Dermis lymphatic vessel endothelial cell (primary cell): ENCODE data around the gene PLXNB2. TPM values are rescaled to one million over a fixed set of nuclear protein-coding genes. Genes with fewer than 3 reads are reported as not detected.

ENCODE experiments used
- total RNA-seq: library from RNA; depleted of rRNA; stranded (reverse); fragments of >200 nt; gene quantifications from 2 replicates; pipeline ENCODE4 v1.2.1, GENCODE V29; 2014

The PLXNB2 gene, protein sequence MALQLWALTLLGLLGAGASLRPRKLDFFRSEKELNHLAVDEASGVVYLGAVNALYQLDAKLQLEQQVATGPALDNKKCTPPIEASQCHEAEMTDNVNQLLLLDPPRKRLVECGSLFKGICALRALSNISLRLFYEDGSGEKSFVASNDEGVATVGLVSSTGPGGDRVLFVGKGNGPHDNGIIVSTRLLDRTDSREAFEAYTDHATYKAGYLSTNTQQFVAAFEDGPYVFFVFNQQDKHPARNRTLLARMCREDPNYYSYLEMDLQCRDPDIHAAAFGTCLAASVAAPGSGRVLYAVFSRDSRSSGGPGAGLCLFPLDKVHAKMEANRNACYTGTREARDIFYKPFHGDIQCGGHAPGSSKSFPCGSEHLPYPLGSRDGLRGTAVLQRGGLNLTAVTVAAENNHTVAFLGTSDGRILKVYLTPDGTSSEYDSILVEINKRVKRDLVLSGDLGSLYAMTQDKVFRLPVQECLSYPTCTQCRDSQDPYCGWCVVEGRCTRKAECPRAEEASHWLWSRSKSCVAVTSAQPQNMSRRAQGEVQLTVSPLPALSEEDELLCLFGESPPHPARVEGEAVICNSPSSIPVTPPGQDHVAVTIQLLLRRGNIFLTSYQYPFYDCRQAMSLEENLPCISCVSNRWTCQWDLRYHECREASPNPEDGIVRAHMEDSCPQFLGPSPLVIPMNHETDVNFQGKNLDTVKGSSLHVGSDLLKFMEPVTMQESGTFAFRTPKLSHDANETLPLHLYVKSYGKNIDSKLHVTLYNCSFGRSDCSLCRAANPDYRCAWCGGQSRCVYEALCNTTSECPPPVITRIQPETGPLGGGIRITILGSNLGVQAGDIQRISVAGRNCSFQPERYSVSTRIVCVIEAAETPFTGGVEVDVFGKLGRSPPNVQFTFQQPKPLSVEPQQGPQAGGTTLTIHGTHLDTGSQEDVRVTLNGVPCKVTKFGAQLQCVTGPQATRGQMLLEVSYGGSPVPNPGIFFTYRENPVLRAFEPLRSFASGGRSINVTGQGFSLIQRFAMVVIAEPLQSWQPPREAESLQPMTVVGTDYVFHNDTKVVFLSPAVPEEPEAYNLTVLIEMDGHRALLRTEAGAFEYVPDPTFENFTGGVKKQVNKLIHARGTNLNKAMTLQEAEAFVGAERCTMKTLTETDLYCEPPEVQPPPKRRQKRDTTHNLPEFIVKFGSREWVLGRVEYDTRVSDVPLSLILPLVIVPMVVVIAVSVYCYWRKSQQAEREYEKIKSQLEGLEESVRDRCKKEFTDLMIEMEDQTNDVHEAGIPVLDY (N-terminal part only)
- 53.4 and 59.0 TPM in 2 replicates for total RNA-seq

DNA sequence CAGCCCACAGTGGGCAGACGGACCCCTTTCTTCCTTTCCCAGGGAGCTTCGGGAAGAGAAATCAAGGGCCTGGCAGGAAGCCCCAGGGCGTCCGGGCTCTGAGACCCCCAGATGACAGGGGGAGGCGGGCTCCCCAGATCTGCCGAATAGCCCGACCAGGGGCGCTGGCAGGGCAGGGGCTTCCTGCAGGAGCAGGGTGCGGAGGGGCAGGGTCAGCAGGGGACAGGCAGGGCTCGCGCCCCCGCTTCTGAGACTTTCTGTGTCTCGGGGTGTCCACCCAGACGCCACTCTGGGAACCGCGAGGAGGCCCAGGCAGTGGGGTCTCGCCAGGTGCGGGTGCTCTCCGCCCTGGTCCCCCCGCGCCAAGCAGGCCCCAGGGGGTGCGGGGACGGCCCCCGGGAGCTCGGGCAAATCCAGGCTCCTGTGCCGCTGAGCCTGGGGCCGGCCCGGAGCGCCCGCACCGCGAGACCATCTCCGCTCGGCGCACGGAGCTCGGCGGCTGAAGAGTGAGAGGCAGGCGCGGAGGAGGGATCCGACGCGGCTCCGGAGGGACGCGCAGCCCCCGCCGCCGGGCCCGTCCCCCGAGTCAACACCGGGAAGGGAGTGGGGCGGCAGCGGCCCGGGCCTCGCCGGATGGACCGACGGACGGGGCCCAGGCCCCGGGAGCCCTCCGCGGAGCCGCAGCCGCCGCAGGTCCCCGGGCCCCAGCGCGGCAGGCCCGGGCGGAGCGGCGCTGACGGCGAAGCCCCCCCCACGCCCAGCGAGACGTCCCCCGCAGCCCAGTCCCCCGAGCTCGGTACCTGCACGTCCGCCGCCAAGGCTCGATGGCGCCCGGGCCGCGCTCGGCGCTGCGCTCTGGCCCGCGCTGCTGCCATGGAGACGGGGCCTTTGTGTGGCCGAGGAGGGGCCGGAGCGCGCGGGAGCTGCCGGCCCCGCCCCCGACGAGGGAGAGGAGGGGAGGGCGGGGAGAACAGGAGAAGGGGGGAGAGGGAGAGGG lies at the start of gene PLXNB2:
PLXNB2 (minus strand) TSS at position 894 of the 997 bp plus-strand sequence. CDS start 17,062 bp downstream, outside the sequence.

GRCh38 chr22:50342651-50343540 lies 35.5 kb upstream of the PLXNB2 start, which contains the start of gene PPP6R2:
Gene PPP6R2 (plus strand): TSS chr22:50343327. CDS start chr22:50393909, 50,582 bp downstream.

DNA sequence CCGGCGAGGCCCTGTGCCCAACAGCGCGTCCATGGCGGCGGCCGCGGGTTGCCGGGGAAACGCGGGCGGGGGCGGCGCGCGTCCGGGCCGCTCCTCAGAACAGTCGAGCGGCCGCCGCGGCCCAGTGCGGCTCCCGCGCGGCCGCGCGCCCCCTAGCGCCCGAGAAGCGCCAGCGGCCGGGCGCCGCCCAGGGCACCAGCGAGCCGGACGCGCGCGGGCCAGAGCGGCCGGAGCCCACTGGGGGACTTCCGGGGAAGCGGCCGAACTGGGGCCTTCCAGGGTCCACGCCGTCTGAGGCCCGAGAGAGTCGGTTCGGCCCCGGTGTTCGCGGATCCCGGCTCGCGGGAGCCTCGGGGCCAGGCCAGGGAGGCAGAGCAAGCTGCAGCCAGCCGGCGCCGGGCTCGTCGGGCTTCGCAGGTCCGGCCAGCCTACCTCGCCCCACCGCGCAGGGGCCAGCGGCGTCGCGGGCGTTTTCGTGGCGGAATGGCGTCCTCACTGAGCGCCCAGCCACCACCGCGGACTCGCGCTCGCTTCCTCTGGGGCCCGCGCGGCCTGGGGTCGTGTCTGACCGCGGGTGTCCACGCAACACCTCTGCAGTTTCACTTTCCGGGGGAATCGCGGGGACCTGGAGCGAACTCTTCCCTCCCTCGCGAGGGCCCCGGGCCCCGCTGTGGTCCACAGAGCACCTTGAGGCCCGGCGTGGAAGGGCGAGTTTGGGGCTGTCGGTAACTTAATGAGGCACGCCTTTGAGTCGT lies 19.7 kb upstream of the PLXNB2 start, which contains the start of gene DENND6B:
DENND6B (minus strand) TSS at position 57 of the 755 bp plus-strand sequence; CDS start at position 33, 24 bp downstream.

GRCh38 chr22:50269970-50270665 lies 37.3 kb downstream of the PLXNB2 start, which contains the start of gene MAPK11:
Gene MAPK11 (minus strand): TSS chr22:50270380. CDS start chr22:50270292, 88 bp downstream.

DNA sequence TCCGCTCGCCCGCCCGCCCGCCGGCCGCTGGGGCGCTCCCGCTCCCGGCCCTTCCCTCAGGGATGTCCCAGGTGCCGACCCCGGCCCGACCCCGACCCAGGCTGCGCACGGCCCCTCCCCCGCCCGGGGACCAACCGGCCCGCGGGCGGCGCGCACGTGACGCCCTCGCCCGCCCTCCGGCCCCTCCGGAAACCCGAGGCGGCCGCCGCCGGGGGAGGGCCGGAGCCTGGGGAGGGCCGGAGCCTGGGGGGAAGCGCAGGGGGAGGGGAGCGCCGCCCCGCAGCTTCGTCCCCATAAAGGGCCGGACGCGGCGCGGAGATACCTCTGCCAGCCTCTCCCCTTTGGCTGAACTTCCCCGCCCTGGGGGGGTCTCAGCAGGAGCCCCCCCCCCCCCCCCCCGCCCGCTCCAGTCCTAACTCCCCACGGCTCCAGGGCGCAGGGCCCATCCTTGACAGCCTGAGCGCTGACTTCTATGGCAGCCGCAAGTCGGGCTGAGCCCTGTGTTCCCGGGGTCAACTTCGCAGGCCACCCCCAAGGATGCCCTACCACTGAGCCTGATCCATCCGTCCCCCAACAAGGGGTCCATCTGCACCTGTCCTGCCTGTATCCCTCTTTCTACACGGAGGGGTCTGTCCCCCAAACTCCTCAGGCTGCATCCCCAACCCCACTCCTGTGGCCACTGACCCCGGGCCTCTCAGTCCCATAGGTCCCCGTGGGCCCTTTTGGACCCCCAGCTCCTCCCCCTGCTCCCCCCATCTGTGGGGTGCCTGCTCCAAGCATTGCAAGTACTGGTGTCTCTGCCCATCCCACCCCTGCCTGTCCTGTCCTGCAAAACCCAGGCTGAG lies 45.6 kb downstream of the PLXNB2 start, which contains the start of gene MAPK12:
MAPK12 (minus strand) TSS at position 69 of the 845 bp plus-strand sequence. CDS start 174 bp downstream, outside the sequence.

GRCh38 chr22:50250555-50251476 lies 56.6 kb downstream of the PLXNB2 start, which contains the start of gene HDAC10:
Gene HDAC10 (minus strand): TSS chr22:50251265. CDS start chr22:50251032, 233 bp downstream.

DNA sequence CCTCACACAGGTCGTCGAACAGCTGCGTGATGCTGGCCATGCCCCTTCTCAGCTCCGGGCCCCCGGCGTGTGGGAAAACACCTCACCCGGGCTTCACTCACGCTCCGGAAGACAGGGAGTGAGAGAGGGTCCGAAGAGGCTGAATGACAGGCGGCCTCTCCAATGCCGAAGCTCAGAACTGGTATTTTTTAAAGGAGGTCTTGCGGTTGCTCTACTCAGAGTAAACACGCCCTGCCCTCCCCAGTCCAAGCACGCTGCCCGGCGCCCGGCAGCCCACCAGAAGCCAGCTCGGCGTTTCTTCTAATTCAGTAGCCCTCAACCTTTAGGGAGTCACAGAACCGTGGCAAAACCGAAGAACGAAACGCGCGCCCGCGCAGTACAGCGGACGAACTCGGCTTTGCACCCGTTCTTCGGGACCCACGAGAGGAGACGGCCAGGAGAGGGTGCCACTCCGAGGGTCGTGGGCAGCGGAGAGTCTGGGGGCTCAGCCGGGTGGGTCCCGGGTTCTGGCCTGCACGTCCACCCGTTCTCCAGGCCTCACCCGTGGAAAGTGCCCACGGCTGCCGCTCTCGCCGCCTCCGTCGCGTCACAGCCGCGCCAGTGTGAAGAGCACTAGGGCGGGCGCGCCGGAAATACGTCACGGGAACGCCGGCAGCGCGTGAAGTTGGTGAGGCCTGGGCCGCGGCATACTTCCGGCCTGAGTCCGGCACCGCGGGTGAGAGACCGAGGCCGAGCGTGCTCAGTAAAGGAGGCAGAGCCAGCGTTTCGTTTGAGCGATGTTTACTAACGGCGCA lies 62.8 kb downstream of the PLXNB2 start, which contains the start of gene TUBGCP6:
TUBGCP6 (minus strand) TSS at position 604 of the 794 bp plus-strand sequence; CDS start at position 40, 564 bp downstream.

Other genes with a start within 250 kb of the PLXNB2 start
- not detected in 2 replicates for gene TTLL8, start 249.3 kb downstream of the PLXNB2 start, total RNA-seq
- gene MLC1, start 222.2 kb downstream of the PLXNB2 start, total RNA-seq: not detected in 2 replicates
- 26.8 and 32.8 TPM in 2 replicates for gene MOV10L1, start 217.6 kb downstream of the PLXNB2 start, total RNA-seq
- gene PANX2, start 136.9 kb downstream of the PLXNB2 start, total RNA-seq: 0.22 and 0.26 TPM in 2 replicates
- gene TRABD, start 121.7 kb downstream of the PLXNB2 start, total RNA-seq: 11.2 and 15.6 TPM in 2 replicates
- 13.8 and 16.8 TPM in 2 replicates for gene SELENOO, start 106.6 kb downstream of the PLXNB2 start, total RNA-seq
- gene TUBGCP6, start 62.6 kb downstream of the PLXNB2 start, total RNA-seq: 19.6 and 20.5 TPM in 2 replicates
- gene HDAC10, start 56.4 kb downstream of the PLXNB2 start, total RNA-seq: 12.8 and 14.9 TPM in 2 replicates
- gene MAPK12, start 46.0 kb downstream of the PLXNB2 start, total RNA-seq: 55.0 and 57.7 TPM in 2 replicates
- 17.6 and 19.6 TPM in 2 replicates for gene MAPK11, start 37.3 kb downstream of the PLXNB2 start, total RNA-seq
- 1.3 and 1.5 TPM in 2 replicates for gene DENND6B, start 19.4 kb upstream of the PLXNB2 start, total RNA-seq
- 46.8 and 50.2 TPM in 2 replicates for gene PPP6R2, start 35.7 kb upstream of the PLXNB2 start, total RNA-seq
- 23.8 and 26.4 TPM in 2 replicates for gene SBF1, start 167.4 kb upstream of the PLXNB2 start, total RNA-seq
- gene ADM2, start 173.9 kb upstream of the PLXNB2 start, total RNA-seq: 0.09 and 0.11 TPM in 2 replicates
- not detected in 2 replicates for gene MIOX, start 179.2 kb upstream of the PLXNB2 start, total RNA-seq
- gene LMF2, start 200.1 kb upstream of the PLXNB2 start, total RNA-seq: 15.5 and 19.1 TPM in 2 replicates
- 13.9 and 15.3 TPM in 2 replicates for gene NCAPH2, start 200.6 kb upstream of the PLXNB2 start, total RNA-seq
- 2.0 and 2.2 TPM in 2 replicates for gene SCO2, start 218.0 kb upstream of the PLXNB2 start, total RNA-seq
- gene TYMP, start 222.4 kb upstream of the PLXNB2 start, total RNA-seq: 25.4 and 32.8 TPM in 2 replicates
- gene KLHDC7B, start 238.3 kb upstream of the PLXNB2 start, total RNA-seq: not detected in 2 replicates